ENCODE results near the gene RBBP7. TPM values are rescaled to one million over a fixed set of nuclear protein-coding genes. Genes with fewer than 3 reads are reported as not detected.

Gene RBBP7
- total RNA-seq = 100 to 1,000 TPM; 195 to 201 TPM

DNA sequence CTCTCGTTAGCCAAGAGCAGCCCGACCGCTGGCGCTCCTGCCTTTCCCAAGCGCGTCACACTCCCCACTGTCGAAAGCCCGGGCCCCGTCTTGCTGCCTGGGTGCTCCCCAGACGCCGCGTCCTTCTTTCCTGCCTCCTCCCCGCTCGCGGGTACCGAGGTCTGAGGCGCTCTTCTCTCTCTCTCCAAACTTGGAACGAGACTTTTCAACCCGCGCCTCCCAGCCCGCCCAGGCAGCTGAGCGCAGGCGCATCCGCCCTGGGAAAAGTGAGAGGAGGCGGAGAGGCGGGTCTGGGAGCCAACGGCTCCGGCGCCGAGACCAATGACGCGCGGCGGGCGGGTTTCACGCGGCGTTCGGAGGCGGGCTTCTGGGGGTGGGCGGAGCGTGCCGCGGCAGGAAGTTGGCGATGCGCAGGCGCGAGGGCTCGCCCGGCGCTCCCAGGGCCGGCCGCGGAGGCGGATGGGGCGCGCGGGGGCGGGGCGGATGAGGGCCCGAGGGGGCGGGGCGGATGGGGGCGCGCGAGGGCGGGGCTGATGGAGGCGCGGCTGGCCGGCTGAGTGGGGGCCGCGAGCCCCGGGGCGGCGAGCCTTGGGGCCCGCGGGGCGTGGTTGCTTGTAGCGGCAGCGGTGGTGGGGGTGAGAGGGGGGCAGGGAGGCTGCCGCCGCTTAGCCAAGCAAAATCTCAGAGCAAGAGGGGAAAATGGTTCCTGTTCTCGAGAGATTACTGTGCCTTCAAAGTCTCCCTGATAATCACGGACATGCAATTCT lies at the start of gene RBBP7:
Gene RBBP7, minus strand, starts transcription at position 268 of the 767 bp plus-strand sequence. CDS start 309 bp downstream, outside the sequence.
- CTCF ChIA-PET = interaction anchor here (1.1 to 6.1 kb wide), 3 partner anchors 13 to 44 kb away, joined by 3 to 61 read pairs (median 3); no protein-coding TSS in a partner anchor
- peak; percentile 89 for ATAC-seq
- H3K27ac Mint-ChIP-seq = peak within 1 kb of the TSS; percentile 98
- peaks cover 20% of the 10 kb centered on the region for H3K36me3 Mint-ChIP-seq (ENCODE audit: low read depth)
- H3K4me1 Mint-ChIP-seq (ENCODE audit: low read depth) = peaks cover 39% of the 10 kb centered on the region
- DNase-seq = peak; percentile 90
- H3K9me3 Mint-ChIP-seq (ENCODE audit: insufficient read depth) = no peaks in the 10 kb centered on the region
- H3K4me3 Mint-ChIP-seq = peak within 1 kb of the TSS; percentile 92
- H3K27me3 Mint-ChIP-seq (ENCODE audit: low read depth) = peaks cover 6% of the 10 kb centered on the region
- POLR2A ChIA-PET = interaction anchor here (1.2 to 2.9 kb wide), 2 partner anchors 10 to 12 kb away, joined by 4 to 21 read pairs; no protein-coding TSS in a partner anchor

DNA sequence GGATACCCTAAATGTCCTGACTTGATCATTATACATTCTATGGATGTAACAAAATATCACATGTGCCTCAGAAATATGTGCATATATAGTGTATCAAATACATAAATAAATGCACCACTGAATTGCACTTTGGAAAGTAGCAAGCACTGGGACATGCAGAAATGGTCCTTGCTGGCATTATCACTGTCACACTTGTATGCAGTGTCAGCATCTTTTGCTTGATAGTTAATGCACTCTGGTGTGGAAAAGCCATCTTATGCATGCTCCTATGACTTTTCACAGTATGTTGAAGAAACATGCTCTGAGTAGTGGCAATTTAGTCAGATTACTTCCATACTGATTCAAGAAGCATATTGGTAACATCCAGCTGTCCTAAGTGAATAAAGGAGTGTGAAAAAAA lies 48.8 kb upstream of the RBBP7 start:
- POLR2A ChIA-PET = no interaction called here
- H3K4me3 Mint-ChIP-seq = no peak overlapping the region
- H3K36me3 Mint-ChIP-seq (ENCODE audit: low read depth) = no peaks in the 10 kb centered on the region
- CTCF ChIA-PET = no interaction called here
- ATAC-seq (no peak), DNase-seq (no peak)
- peaks cover 5% of the 10 kb centered on the region for H3K27me3 Mint-ChIP-seq (ENCODE audit: low read depth)
- no peak overlapping the region for H3K27ac Mint-ChIP-seq
- no peaks in the 10 kb centered on the region for H3K9me3 Mint-ChIP-seq (ENCODE audit: insufficient read depth)
- no peaks in the 10 kb centered on the region for H3K4me1 Mint-ChIP-seq (ENCODE audit: low read depth)

DNA sequence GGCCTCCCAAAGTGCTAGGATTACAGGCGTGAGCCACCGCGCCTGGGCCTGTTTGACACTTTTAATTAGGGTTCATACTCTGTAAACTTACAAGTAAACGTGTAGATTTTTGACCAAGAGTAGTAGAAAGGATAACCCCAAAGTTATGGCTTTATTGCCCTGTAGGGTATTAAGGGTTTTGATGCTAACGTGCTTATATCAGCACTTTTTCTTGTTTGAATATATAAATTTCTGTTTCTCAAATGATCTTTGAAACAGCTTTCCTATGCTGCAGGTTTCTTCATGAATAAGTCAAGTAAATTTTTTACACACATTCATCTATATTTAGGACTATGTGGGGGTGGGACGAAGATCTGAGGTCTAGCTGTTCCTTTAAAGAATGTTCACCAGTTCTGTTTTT lies 47.0 kb upstream of the RBBP7 start:
- no peak for ATAC-seq
- ChIA-PET POLR2A (no interaction called here), CTCF (interaction anchor here (1.2 kb wide), 1 partner anchor 25 kb away, joined by 3 read pairs; no protein-coding TSS in a partner anchor)
- DNase-seq = no peak
- H3K9me3 Mint-ChIP-seq (ENCODE audit: insufficient read depth) = no peaks in the 10 kb centered on the region
- H3K27ac Mint-ChIP-seq = no peak overlapping the region
- H3K36me3 Mint-ChIP-seq (ENCODE audit: low read depth) = no peaks in the 10 kb centered on the region
- no peak overlapping the region for H3K4me3 Mint-ChIP-seq
- peaks cover 5% of the 10 kb centered on the region for H3K27me3 Mint-ChIP-seq (ENCODE audit: low read depth)
- H3K4me1 Mint-ChIP-seq (ENCODE audit: low read depth) = no peaks in the 10 kb centered on the region

DNA sequence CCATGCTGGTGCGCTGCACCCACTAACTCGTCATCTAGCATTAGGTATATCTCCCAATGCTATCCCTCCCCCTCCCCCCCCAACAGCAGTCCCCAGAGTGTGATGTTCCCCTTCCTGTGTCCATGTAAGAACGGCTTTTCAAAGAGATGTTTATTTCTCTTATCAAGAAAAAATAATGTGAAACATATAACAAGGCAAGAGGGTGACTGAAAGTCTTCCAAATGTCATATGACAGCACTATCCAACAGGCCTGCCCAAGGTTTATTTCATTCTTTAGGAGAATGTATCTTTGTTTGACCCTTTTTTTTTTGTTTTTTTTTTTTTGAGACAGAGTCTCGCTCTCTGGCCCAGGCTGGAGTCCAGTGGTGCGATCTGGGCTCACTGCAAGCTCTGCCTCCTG lies 46.4 kb upstream of the RBBP7 start:
- Mint-ChIP-seq H3K27ac (no peak overlapping the region), H3K9me3 (ENCODE audit: insufficient read depth) (no peaks in the 10 kb centered on the region), H3K36me3 (ENCODE audit: low read depth) (no peaks in the 10 kb centered on the region), H3K27me3 (ENCODE audit: low read depth) (peaks cover 4% of the 10 kb centered on the region), H3K4me3 (no peak overlapping the region), H3K4me1 (ENCODE audit: low read depth) (no peaks in the 10 kb centered on the region)
- DNase-seq (no peak), ATAC-seq (no peak)
- ChIA-PET CTCF (interaction anchor here (1.2 kb wide), 1 partner anchor 24 kb away, joined by 3 read pairs; no protein-coding TSS in a partner anchor), POLR2A (no interaction called here)

DNA sequence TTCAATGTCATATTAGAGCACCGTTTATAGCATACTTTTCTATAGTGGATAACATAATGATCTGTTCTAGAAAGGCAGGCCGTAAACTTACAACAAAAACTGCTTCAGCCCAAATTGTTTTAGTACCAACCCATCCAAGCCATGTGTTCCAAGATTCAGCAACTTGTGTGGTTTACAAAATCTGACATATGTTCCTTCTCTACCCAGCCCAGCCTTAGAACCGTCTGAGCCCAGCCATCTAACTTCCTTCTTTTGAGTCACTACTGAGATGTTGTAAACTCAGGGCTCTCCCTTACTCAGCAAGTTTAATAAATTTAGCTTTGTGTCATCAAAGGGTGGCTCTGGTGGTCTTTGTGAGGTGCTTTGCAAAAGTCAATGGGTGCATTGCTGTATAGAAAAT lies 43.9 kb upstream of the RBBP7 start:
- ChIA-PET CTCF (no interaction called here), POLR2A (no interaction called here)
- Mint-ChIP-seq H3K27ac (no peak overlapping the region), H3K4me1 (ENCODE audit: low read depth) (no peaks in the 10 kb centered on the region), H3K27me3 (ENCODE audit: low read depth) (peaks cover 2% of the 10 kb centered on the region), H3K9me3 (ENCODE audit: insufficient read depth) (no peaks in the 10 kb centered on the region), H3K4me3 (no peak overlapping the region), H3K36me3 (ENCODE audit: low read depth) (no peaks in the 10 kb centered on the region)
- ATAC-seq (no peak), DNase-seq (no peak)

DNA sequence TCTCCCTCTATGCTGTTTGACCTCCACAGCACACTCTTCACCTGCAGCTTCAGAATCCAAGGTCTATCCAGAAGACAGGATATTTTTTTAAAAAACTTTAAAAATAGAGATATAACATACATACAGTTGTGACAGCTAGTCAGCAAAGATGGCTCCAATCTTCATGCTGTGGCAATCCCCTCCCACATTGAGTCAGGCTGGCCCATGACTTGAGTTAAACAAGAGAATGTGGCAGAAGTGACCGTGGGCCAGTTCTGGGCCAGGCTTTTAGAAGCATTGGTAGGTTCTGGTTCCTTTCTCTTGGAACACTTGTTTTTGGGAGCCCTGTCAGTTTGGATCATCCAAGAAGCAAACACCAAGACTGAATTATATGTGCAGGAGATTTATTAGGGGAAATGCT lies 40.2 kb upstream of the RBBP7 start:
- Mint-ChIP-seq H3K27me3 (ENCODE audit: low read depth) (no peaks in the 10 kb centered on the region), H3K4me3 (no peak overlapping the region), H3K4me1 (ENCODE audit: low read depth) (no peaks in the 10 kb centered on the region), H3K27ac (no peak overlapping the region), H3K9me3 (ENCODE audit: insufficient read depth) (no peaks in the 10 kb centered on the region), H3K36me3 (ENCODE audit: low read depth) (no peaks in the 10 kb centered on the region)
- CTCF ChIA-PET = interaction anchor here (0.7 kb wide), 1 partner anchor 509 kb away, joined by 3 read pairs; no protein-coding TSS in a partner anchor
- no peak for ATAC-seq
- no peak for DNase-seq
- POLR2A ChIA-PET = no interaction called here

DNA sequence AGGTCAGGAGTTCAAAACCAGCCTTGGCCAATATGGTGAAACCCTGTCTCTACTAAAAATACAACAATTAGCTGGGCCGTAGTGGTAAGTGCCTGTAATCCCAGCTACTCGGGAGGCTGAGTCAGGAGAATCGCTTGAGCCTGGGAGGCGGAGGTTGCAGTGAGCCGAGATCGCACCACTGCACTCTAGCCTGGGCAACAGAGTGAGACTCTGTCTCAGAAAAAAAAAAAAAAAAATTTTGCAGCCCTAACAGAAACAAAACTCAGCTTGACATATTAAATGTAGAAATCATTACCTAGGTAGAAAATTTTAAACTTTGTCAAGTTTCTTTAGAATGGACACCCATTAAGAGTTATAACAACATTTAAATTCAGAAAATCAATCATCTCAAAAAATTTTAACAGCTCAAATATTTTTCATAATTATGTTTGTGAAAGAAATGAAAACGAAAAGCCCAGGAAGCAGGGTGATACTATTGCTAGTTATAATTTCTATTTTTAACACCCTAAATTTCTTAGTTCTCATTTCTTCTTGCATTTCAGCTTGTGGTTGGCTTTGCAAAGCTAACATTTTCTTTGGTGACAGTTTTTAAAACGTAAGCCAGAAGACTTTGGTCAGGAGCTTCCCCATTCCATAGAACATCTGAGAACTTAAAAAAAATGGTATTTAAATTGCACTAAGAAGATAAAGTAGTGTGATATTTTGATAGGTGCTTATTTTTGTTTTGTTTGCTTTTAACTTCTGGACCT lies 33.3 kb upstream of the RBBP7 start:
- POLR2A ChIA-PET = no interaction called here

DNA sequence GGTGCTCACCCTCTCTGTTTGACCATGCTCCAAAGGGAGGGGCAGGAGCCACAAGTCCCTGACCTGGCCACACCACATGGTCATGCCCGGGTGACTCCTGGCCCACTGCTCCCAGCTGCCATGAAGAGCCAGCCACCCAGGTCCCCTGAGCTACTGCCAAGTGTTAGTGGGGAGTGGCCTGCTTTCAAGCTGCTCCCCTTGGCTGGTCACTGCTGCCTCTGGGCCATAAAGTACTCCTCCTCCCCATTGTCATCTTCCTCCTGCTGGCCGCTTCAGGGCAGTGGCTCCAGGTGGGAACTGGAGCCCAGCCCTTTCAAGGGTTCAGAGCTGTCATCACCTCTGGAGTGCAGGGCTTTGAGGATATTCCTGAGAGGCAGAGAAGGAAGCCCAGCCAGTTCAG lies 27.3 kb upstream of the RBBP7 start:
- DNase-seq (no peak), ATAC-seq (no peak)
- Mint-ChIP-seq H3K4me1 (ENCODE audit: low read depth) (peaks cover 5% of the 10 kb centered on the region), H3K27me3 (ENCODE audit: low read depth) (peaks cover 8% of the 10 kb centered on the region), H3K36me3 (ENCODE audit: low read depth) (no peaks in the 10 kb centered on the region), H3K27ac (no peak overlapping the region), H3K9me3 (ENCODE audit: insufficient read depth) (no peaks in the 10 kb centered on the region), H3K4me3 (no peak overlapping the region)
- CTCF ChIA-PET = no interaction called here
- POLR2A ChIA-PET = no interaction called here

More for the DNA sequence above, 33.3 kb upstream of the RBBP7 start:
- DNase-seq (no peak), ATAC-seq (no peak)
- Mint-ChIP-seq H3K4me3 (no peak overlapping the region), H3K9me3 (ENCODE audit: insufficient read depth) (no peaks in the 10 kb centered on the region), H3K27me3 (ENCODE audit: low read depth) (peaks cover 6% of the 10 kb centered on the region), H3K36me3 (ENCODE audit: low read depth) (no peaks in the 10 kb centered on the region), H3K4me1 (ENCODE audit: low read depth) (no peaks in the 10 kb centered on the region), H3K27ac (no peak overlapping the region)
- CTCF ChIA-PET = interaction anchor here (0.9 to 1.4 kb wide), 2 partner anchors 11 to 21 kb away, joined by 3 read pairs; no protein-coding TSS in a partner anchor

DNA sequence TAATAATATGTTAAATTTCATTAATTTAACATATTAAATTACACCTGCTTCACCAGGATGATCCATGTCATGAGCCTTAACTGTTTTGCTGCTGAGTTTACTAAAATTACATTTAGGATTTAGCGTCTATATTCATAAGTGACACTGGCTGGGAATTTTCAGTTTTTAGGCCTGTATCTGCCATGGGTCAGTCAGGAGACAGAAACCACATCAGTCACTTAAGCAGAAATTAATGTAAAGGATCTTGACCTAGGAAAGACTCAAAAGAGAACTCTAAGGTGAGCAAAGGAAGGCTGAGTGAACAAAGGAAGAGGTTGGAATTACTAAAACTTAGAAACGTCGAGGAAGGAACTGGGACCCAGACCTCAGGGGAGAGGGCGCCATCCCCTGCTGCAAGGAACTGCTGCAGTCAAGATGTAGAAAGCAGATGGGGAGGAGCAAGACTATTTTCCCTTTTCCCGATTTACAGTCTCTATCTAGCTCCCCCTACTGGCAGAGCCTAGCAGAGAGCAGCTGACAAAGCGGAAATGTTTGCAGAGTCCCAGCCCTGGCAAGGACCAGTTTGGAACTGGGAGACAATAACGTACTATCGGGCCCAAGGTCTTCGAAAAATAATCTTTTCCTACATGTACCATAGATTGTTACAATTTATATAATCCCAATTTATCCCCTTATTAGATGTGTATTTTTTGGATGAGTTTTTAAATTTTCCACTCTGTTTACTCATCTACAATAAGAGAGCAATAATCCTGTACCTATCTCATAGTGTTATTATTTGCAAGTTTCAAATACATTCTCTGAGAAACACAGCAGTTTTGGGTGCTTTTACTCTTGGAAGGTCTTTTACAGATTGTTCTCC lies 22.6 kb upstream of the RBBP7 start:
- H3K4me3 Mint-ChIP-seq = no peak overlapping the region
- ChIA-PET CTCF (interaction anchor here (0.5 to 2.5 kb wide), 7 partner anchors 8 to 161 kb away, joined by 3 to 23 read pairs (median 3); partner anchors contain the start of gene REPS2), POLR2A (no interaction called here)
- peaks cover 17% of the 10 kb centered on the region for H3K4me1 Mint-ChIP-seq (ENCODE audit: low read depth)
- DNase-seq (peak; percentile 67), ATAC-seq (peak; percentile 66)
- H3K27ac Mint-ChIP-seq = no peak overlapping the region
- H3K27me3 Mint-ChIP-seq (ENCODE audit: low read depth) = peaks cover 3% of the 10 kb centered on the region
- H3K9me3 Mint-ChIP-seq (ENCODE audit: insufficient read depth) = no peaks in the 10 kb centered on the region
- no peaks in the 10 kb centered on the region for H3K36me3 Mint-ChIP-seq (ENCODE audit: low read depth)

DNA sequence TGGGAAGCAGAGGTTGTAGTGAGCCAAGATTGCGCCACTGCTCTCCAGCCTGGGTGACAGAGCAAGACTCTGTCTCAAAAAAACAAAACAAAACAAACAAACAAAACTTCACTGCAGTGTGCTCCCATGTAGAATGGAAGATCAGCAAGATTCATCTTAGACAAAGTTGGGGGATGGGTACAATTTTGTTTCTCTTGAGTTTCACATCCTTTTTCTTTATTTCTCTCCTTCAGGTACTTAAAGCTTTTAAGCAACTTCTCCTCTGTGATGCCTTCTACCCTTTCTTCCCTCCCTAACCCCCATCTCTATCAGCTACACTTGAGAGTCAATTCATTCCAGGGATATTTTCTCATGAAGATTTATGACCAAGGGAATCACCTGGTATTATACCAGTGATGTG lies 15.5 kb upstream of the RBBP7 start:
- H3K9me3 Mint-ChIP-seq (ENCODE audit: insufficient read depth) = no peaks in the 10 kb centered on the region
- peaks cover 24% of the 10 kb centered on the region for H3K4me1 Mint-ChIP-seq (ENCODE audit: low read depth)
- H3K27me3 Mint-ChIP-seq (ENCODE audit: low read depth) = peaks cover 5% of the 10 kb centered on the region
- ATAC-seq (no peak), DNase-seq (no peak)
- CTCF ChIA-PET = no interaction called here
- no peak overlapping the region for H3K4me3 Mint-ChIP-seq
- H3K27ac Mint-ChIP-seq = no peak overlapping the region
- POLR2A ChIA-PET = no interaction called here
- no peaks in the 10 kb centered on the region for H3K36me3 Mint-ChIP-seq (ENCODE audit: low read depth)

DNA sequence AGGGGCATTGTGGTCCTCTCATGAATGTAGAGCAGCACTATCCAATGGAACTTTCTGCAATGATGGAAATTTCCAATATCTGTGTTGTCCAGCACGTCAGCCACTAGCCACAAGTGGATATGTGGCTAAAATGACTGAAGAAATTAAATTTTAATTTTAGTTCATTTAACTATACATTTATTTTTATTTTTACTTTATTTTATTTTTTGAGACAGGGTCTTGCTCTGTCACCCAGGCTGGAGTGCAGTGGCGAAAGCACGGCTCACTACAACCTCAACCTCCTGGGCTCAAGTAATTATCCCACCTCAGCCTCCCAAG lies 13.3 kb upstream of the RBBP7 start:
- Mint-ChIP-seq H3K27ac (no peak overlapping the region), H3K27me3 (ENCODE audit: low read depth) (peaks cover 7% of the 10 kb centered on the region), H3K4me3 (no peak overlapping the region), H3K9me3 (ENCODE audit: insufficient read depth) (no peaks in the 10 kb centered on the region), H3K36me3 (ENCODE audit: low read depth) (no peaks in the 10 kb centered on the region), H3K4me1 (ENCODE audit: low read depth) (peaks cover 13% of the 10 kb centered on the region)
- ChIA-PET CTCF (interaction anchor here (0.6 to 4.2 kb wide), 21 partner anchors 9 to 1571 kb away, joined by 3 to 61 read pairs (median 4); partner anchors contain the start of gene RBBP7), POLR2A (no interaction called here)
- ATAC-seq = no peak
- no peak for DNase-seq

All from activated CD8-positive, alpha-beta T cell treated with anti-CD3 and anti-CD28 coated beads, Interleukin-2, amount 10 ng/mL, durations not matched to agents 7 days and 5 days (primary cell).